Fibroblast of gingiva (primary cell): ENCODE results near the gene IGLL5.
A peak's percentile ranks its signal among the peaks of the same experiment; 100 is the strongest.
"Not testable (repeated sequence)": the region's sequence is repeated elsewhere in the genome, so short reads cannot be mapped to it uniquely, and the experiment has no call there.

Experiments used
- DNase-seq: peaks from one replicate; pipeline ENCODE4 v3.0.0-alpha.2; 2011; ENCODE audit warnings: low read depth

IGLL5 gene

DNA sequence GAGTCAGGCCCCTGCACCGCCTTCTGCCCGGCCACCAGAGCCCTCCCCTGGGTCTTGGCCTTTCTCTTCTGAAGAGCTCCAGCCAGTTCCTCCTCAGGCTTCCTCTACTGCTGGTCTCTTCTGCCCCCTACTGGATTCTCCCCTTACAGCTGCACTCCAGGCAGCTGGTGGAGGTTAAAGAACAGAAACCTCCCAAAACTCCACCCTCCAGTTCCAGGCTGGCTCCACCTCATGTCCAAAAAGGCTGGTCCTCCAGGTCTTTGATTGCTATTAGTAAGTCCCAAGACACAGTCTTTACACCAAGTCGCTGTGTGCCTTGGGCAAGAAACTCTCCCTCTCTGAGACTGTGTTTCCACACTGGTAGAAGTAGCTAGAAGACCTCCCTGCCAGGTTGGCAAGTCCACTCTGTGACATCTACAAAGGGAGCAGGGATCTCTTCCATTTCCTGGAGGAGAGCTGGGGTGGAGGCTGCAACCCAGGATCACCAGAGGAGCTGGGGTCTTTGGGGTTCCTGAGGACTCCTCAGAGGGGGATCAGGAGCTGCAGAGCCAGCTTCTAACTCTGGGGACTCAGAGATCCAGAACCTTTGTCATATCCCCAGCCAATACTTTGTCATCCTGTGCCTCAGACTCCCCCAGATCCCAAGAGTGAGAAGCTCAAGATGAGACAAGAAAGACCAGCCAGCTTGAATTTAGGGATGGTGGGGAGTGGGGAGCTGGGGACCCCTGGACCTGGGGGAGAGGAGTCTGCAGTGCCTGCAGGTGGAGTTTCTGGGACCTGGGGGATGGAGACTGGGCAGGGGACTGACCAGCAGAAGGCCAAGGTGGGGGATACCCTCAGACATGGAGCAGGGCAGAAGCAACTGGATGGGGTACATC is 3.4 kb upstream of the IGLL5 start:
- DNase-seq = peak; percentile 52

DNA sequence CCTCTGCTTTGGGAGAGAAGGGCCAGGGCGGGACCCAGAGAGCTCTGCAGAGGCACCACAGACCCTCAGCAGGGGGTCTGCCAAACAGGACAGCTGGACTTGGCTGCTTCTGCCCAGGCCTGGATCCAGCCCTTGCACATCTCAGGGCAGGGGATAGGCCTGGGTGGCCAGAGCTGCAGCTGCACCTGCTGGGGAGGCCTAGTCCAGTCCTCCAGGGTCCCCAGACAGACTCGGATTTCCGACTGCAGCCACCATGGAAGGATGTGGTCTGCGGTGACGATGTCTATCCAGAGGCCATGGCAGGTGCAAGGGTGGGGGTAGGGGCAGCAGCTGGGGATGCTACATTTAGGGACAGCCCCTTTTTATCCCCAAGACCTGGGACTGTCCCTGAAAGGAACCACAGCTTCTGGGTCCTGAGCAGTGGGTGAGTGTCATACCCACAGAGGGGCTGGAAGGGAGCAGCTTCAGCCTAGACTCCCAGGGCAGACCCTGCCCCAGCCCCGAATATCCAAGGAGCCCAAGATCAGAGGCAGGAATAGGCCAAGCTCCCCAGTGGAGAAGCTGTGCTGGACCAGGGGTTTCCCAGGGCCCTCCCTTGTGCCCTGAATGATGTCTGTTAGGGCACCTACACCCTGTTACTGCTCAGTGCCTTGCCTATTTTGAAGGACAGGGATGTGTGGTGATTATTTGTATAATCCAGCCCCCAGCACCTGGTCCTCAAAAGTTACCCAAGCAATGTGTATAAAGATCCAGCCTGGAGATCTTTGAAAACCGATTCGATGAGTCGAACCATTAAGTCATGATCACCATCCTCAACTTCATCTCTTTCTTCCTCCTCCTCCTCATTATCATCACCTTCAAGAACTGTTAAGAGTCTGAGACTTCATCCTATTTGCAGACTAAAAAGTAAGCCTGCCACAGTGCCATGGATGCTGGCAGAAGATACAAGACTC is 2.5 kb upstream of the IGLL5 start:
- no peak for DNase-seq

DNA sequence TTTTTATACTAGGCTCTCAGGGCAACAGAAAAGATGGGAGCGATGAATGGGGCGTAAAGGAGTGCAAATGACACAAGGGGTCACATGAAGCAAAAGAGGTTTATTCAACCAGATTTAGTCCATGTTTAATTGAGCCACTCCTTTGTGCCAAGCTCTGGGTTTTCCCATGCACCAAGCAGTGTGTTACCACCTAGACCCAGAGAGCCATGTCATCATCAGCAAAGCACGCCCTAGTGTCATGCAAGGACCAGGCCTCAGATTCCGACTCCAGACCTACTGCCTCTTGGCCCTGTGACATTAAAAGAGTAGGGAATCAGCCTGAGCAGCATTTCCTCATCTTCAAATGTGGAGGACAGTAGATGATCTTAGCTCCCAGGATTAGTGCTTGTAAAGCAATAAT is 1.1 kb upstream of the IGLL5 start:
- no peak for DNase-seq

GRCh38 chr22:22888571-22889353 is 1.1 kb downstream of the IGLL5 start:
- no peak for DNase-seq

- no peak for DNase-seq
Observed at GRCh38 chr22:22890085-22890484, 2.5 kb downstream of the IGLL5 start.

- DNase-seq = no peak
Observed at GRCh38 chr22:22891139-22891621, 3.6 kb downstream of the IGLL5 start.

DNA sequence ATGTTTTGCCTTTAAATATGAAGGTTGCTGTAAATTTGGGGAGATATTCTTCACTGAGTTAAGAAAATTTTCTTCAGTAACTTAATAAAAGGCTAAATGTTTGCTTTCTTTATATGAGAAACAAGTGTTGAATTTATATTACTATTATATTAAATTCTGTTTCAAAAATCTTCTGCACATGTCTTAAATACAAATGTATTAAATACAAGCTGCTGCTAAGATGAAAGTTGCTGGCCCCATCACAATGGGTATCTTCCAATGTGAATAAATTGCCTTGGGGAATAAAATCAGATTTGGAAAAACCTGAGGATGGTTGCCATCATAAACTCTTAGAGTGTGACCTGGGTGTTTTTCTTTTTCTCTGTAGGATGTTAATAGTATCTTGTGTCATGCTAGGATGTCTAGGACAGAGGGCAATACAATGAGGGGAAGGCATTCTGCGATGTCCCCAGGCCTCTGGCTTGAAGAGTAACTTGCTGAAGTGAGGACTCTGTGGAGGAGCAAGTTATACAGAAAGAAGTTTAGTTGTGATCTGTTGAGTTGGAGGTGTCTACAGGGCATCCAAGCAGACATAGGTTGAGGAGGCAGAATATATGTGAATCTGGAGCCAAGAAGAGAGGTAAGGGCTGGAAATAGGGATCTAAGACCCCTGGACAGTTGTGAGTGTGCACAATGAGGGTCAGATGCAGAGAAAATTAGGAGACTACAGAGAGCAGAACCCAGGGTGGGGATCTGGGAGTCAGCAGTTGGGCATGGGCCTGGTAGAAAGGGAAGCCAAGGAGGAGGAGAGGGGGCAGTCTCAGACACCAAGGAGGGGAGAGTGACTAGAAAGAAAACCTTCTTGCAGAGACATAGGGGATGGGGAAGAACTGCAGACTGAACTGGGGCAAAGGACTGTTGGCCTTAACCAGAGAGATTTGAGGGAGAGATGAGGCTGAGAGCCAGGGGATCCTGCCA is 4.8 kb downstream of the IGLL5 start:
- no peak for DNase-seq

DNA sequence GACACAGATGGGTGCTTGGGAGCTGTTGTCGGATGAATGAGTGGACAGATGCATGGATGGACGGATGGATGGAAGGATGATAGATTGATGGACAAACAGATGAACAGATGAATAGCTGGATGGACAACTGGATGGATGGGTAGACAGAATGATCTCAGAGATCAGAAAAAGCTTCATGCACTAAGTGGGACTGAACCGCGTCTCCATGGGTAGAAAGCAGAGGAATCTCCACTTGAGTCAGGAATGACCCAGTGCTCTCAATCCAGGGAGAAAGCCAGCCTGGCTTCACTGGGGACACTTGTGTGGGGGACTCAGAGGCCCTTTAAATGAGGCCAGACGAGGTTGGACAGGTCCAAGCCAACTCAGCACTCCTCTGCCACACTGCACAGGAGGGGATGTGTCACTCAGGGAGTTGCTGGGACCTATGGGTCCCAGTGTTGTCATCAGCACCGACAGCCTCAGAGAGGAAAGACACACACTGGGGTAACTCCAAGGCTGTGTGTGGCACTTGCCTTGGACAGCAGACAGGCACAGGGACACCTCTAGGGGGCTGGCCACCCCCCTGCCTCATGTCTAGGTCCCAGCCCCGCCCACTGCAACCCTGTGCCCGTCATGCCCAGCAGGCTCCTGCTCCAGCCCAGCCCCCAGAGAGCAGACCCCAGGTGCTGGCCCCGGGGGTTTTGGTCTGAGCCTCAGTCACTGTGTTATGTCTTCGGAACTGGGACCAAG is 5.6 kb downstream of the IGLL5 start:
- no peak for DNase-seq

GRCh38 chr22:22893891-22894739 is 6.5 kb downstream of the IGLL5 start:
- no peak for DNase-seq

GRCh38 chr22:22894740-22895731 is 7.4 kb downstream of the IGLL5 start:
- DNase-seq = no peak

DNA sequence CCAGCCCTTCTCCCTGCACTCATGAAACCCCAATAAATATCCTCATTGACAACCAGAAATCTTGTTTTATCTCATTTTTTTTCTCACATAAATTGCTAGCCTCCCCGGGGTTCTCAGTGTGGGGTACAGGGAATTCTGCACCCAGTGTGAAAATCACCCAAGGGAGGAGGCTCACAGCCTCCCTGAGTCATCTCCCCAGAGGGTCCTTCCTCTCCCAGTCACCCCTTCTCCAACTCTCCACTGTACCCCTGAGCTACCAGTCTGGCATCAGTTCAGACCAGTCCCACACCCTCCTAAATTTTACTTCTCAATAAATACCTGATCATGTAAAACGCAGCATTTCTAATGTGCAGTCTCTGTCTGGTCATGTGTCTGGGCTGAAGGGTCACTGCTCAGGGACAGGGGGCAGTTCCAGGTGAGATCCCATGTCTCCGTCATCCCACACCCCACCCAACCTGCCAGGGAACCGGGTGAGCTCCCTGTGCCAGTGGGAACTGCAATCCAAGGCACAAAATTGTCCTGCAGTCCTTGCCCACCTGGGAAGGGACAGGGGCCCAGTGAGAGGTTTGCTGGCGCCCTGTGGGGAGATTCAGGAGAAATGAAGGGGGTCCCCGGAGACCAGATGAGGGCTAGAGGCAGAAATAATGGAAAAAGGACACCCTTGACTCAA is 8.3 kb downstream of the IGLL5 start:
- no peak for DNase-seq

GRCh38 chr22:22896601-22897000 is 9.0 kb downstream of the IGLL5 start:
- no peak for DNase-seq

- no peak for DNase-seq
Observed at GRCh38 chr22:22897091-22897490, 9.5 kb downstream of the IGLL5 start.

DNA sequence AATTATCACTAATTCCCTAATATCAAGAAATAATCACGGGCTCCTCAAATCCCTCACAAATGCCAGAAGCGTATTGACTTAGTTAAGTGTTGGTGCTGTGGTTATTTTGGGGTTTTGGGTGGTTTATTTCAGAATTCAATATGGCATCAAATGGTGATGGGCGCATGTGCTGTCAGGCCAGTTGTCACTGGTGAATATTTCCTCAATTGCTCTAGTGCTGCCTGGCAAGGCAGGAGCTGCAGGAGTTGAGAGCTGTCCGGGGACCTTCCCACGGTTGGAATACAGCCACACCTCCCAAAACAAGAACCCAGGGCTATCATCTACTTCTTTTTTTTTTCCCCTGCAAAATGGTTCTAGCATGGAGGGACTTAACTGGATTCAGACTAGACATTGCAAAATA is 10.3 kb downstream of the IGLL5 start:
- DNase-seq = no peak

GRCh38 chr22:22898411-22898950 is 10.9 kb downstream of the IGLL5 start:
- DNase-seq = not testable (repeated sequence)

DNA sequence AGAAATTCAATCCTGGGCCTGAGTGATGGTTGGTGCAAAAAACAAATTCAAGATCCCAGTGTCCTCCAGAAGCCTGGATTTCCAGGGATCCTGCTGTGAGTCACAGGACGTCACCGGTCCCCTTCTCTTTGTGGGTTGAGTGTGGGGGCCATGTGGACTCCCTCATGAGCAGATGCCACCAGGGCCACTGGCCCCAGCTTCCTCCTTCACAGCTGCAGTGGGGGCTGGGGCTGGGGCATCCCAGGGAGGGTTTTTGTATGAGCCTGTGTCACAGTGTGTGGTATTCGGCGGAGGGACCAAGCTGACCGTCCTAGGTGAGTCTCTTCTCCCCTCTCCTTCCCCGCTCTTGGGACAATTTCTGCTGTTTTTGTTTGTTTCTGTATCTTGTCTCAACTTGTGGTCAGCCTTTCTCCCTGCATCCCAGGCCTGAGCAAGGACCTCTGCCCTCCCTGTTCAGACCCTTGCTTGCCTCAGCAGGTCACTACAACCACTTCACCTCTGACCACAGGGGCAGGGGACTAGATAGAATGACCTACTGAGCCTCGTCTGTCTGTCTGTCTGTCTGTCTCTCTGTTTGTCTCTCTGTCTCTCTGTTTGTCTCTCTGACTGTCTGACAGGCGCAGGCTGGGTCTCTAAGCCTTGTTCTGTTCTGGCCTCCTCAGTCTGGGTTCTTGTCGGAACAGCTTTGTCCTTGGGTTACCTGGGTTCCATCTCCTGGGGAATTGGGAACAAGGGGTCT is 11.9 kb downstream of the IGLL5 start:
- DNase-seq = not testable (repeated sequence)
